Osteoblast (primary cell): ENCODE data around the gene IFT122. TPM values are rescaled to one million over a fixed set of nuclear protein-coding genes. Genes with fewer than 3 reads are reported as not detected.

ENCODE experiments used
- DNase-seq: peaks from one replicate; pipeline ENCODE4 v3.0.0; 2011; ENCODE audit warnings: low spot score, mixed read lengths; ENCODE audit not compliant: insufficient read length; ENCODE audit errors: missing footprints
- H2AFZ ChIP-seq: 2 replicates; pipeline ENCODE4 v1.6.0; 2011; ENCODE audit warnings: mild to moderate bottlenecking, low read length
- H3K27ac ChIP-seq: 2 replicates; pipeline ENCODE4 v1.5.1; 2011; ENCODE audit warnings: mild to moderate bottlenecking, low read depth, low read length, moderate library complexity
- H3K27me3 ChIP-seq: 2 replicates; pipeline ENCODE4 v1.6.0; 2012; ENCODE audit warnings: mild to moderate bottlenecking, control low read depth, inconsistent platforms, low read length, moderate library complexity; ENCODE audit not compliant: insufficient read depth
- H3K36me3 ChIP-seq: 2 replicates; pipeline ENCODE4 v1.5.1; 2011; ENCODE audit warnings: mild to moderate bottlenecking, low read length, control low read depth, moderate library complexity; ENCODE audit not compliant: insufficient read depth
- H3K4me1 ChIP-seq: 2 replicates; pipeline ENCODE4 v1.5.1; 2011; ENCODE audit warnings: mild to moderate bottlenecking, low read length, control low read depth, moderate library complexity; ENCODE audit not compliant: insufficient read depth
- H3K4me2 ChIP-seq: 2 replicates; pipeline ENCODE4 v1.6.0; 2011; ENCODE audit warnings: mild to moderate bottlenecking, low read length; ENCODE audit not compliant: insufficient read depth
- H3K4me3 ChIP-seq: fragments of 200-600 bp; sonication (generic); 3 replicates; pipeline ENCODE4 v1.5.1; 2012; ENCODE audit warnings: mild to moderate bottlenecking, low read length, inconsistent platforms; ENCODE audit not compliant: insufficient read depth
- H3K79me2 ChIP-seq: 2 replicates; pipeline ENCODE4 v1.6.0; 2012; ENCODE audit warnings: mild to moderate bottlenecking, low read length, control low read depth, inconsistent platforms; ENCODE audit not compliant: insufficient read depth
- H3K9me3 ChIP-seq: 2 replicates; pipeline ENCODE4 v1.5.1; 2011; ENCODE audit warnings: low read depth, low read length, control low read depth
- H4K20me1 ChIP-seq: 2 replicates; pipeline ENCODE4 v1.6.0; 2012; ENCODE audit warnings: mild to moderate bottlenecking, low read length, control low read depth; ENCODE audit not compliant: insufficient read depth
- total RNA-seq: library from RNA; depleted of rRNA; stranded (reverse); fragments of >200 nt; gene quantifications from 2 replicates; pipeline ENCODE4 v1.2.3, GENCODE V29; 2012
- TF ChIP-seq, protein P1 (sequence below): IDR thresholded peaks from 2 replicates; pipeline ENCODE4 v1.5.1; 2011; ENCODE audit warnings: mild to moderate bottlenecking, low read depth, low read length, moderate library complexity; ENCODE audit errors: extremely low read depth

Gene IFT122
- total RNA-seq, 1 donor: 30.4 TPM

GRCh38 chr3:129563332-129563731, 123.3 kb downstream of the IFT122 start:
- DNase-seq: no peak
- Histone ChIP-seq H3K4me1 (peaks cover 29% of the 10 kb centered on the region), H4K20me1 (no peaks in the 10 kb centered on the region), H3K4me3 (no peak overlapping the region), H3K9me3 (no peaks in the 10 kb centered on the region), H2AFZ (no peak overlapping the region), H3K36me3 (peaks cover 68% of the 10 kb centered on the region), H3K27ac (no peak overlapping the region), H3K79me2 (peaks cover 3% of the 10 kb centered on the region), H3K27me3 (no peaks in the 10 kb centered on the region), H3K4me2 (no peak overlapping the region)
- TF ChIP-seq, protein P1, sequence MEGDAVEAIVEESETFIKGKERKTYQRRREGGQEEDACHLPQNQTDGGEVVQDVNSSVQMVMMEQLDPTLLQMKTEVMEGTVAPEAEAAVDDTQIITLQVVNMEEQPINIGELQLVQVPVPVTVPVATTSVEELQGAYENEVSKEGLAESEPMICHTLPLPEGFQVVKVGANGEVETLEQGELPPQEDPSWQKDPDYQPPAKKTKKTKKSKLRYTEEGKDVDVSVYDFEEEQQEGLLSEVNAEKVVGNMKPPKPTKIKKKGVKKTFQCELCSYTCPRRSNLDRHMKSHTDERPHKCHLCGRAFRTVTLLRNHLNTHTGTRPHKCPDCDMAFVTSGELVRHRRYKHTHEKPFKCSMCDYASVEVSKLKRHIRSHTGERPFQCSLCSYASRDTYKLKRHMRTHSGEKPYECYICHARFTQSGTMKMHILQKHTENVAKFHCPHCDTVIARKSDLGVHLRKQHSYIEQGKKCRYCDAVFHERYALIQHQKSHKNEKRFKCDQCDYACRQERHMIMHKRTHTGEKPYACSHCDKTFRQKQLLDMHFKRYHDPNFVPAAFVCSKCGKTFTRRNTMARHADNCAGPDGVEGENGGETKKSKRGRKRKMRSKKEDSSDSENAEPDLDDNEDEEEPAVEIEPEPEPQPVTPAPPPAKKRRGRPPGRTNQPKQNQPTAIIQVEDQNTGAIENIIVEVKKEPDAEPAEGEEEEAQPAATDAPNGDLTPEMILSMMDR: no peak

GRCh38 chr3:129563850-129564535, 124.0 kb downstream of the IFT122 start:
- TF ChIP-seq, protein P1: no peak
- H3K4me2 ChIP-seq: no peak overlapping the region
- no peak overlapping the region for H3K4me3 ChIP-seq
- H3K4me1 ChIP-seq: peaks cover 22% of the 10 kb centered on the region
- peaks cover 3% of the 10 kb centered on the region for H3K79me2 ChIP-seq
- H3K27me3 ChIP-seq: no peaks in the 10 kb centered on the region
- H3K9me3 ChIP-seq: no peaks in the 10 kb centered on the region
- H2AFZ ChIP-seq: no peak overlapping the region
- H4K20me1 ChIP-seq: no peaks in the 10 kb centered on the region
- no peak for DNase-seq
- no peak overlapping the region for H3K27ac ChIP-seq
- H3K36me3 ChIP-seq: peaks cover 69% of the 10 kb centered on the region

DNA sequence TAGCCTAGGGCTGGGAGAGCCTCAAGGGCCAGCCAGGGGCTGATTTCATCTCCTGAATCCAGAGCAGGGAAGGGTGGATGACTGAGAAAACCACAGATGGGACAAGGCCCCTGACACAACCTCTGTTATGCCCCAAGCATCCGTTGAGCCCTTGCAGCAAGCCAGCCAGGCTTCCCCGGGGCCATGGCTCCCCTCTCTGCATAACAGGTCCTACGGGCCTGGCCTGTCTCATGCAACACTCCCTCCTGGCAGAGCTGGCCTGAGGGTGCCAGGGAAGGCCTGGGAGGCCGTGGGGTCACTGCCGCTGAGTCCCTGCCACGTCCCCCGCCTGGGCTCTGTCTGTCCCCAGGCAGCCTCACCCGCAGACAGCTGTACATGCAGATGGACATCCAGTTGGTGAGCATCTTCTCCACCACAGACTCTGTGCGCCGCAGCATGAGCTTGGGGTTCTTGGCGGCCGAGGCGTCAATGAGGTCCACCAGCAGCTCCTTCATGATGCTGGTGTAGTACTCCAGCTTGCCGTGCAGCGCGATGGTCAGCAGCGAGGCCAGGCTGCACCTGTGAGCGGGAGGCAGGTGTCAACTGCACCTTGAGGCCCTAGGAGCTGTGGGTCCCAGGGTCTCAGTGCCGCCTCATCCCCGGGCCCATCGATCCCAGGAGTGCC, 125.1 kb downstream of the IFT122 start:
- Histone ChIP-seq H3K79me2 (no peaks in the 10 kb centered on the region), H3K36me3 (peaks cover 70% of the 10 kb centered on the region), H3K27me3 (no peaks in the 10 kb centered on the region), H3K4me3 (no peak overlapping the region), H3K4me2 (no peak overlapping the region), H3K4me1 (peaks cover 14% of the 10 kb centered on the region), H2AFZ (no peak overlapping the region), H3K27ac (no peak overlapping the region), H4K20me1 (no peaks in the 10 kb centered on the region), H3K9me3 (no peaks in the 10 kb centered on the region)
- TF ChIP-seq, protein P1: no peak
- DNase-seq: no peak

DNA sequence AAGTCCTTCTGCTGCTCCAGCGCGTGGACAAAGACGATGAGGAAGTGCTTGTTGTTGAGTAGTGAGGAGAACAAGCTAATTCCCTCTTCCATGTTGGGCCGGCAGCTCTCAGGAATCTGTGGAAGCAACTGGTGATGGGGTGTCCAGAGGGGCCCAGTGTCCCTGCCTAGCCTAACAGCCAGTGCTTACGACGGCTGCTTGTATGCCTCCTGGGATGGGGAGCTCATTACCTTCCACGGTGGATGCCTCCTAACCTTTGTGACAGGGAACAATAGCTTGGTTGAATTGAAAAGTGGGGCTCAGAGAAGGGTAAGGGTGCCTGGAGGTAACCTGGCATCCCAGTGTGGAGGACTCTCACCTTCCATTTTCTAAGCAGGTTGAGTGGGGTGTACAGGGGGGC, 125.9 kb downstream of the IFT122 start:
- no peak overlapping the region for H3K27ac ChIP-seq
- H3K36me3 ChIP-seq: peaks cover 76% of the 10 kb centered on the region
- peaks cover 6% of the 10 kb centered on the region for H3K4me1 ChIP-seq
- no peak for DNase-seq
- no peaks in the 10 kb centered on the region for H4K20me1 ChIP-seq
- no peak overlapping the region for H3K4me2 ChIP-seq
- no peaks in the 10 kb centered on the region for H3K27me3 ChIP-seq
- no peaks in the 10 kb centered on the region for H3K79me2 ChIP-seq
- H3K9me3 ChIP-seq: no peaks in the 10 kb centered on the region
- no peak overlapping the region for H3K4me3 ChIP-seq
- H2AFZ ChIP-seq: no peak overlapping the region
- TF ChIP-seq, protein P1: no peak
